Duodenal mucosa (tissue), 2 donors: ENCODE data around the gene HOXA5.

Experiments
- H3K27ac ChIP-seq: one replicate; pipeline ENCODE4 v1.7.0; 2013; ENCODE audit warnings: low read depth, low read length
- H3K27me3 ChIP-seq, 2 donors: one replicate each; pipeline ENCODE4 v1.7.0; 2013; ENCODE audit warnings: low read length in 2 of 2, control low read depth in 1 of 2; ENCODE audit not compliant: insufficient read depth in 2 of 2, control insufficient read depth in 1 of 2
- H3K36me3 ChIP-seq, 2 donors: one replicate each; pipeline ENCODE4 v1.7.0; 2013; ENCODE audit warnings: low read length in 2 of 2, control low read depth in 1 of 2; ENCODE audit not compliant: insufficient read depth in 2 of 2, control insufficient read depth in 1 of 2
- H3K4me1 ChIP-seq, 2 donors: one replicate each; pipeline ENCODE4 v1.7.0; 2013; ENCODE audit warnings: low read length in 2 of 2, control low read depth in 1 of 2; ENCODE audit not compliant: insufficient read depth in 2 of 2, control insufficient read depth in 1 of 2
- H3K4me3 ChIP-seq, 2 donors: one replicate each; pipeline ENCODE4 v1.7.0; 2013; ENCODE audit warnings: low read length in 2 of 2, low read depth in 1 of 2
- H3K9ac ChIP-seq, 2 donors: one replicate each; pipeline ENCODE4 v1.7.0; 2013; ENCODE audit warnings: low read length in 2 of 2, low read depth in 1 of 2
- H3K9me3 ChIP-seq, 2 donors: one replicate each; pipeline ENCODE4 v1.7.0; 2013; ENCODE audit warnings: low read length in 2 of 2, control low read depth in 1 of 2; ENCODE audit not compliant: control insufficient read depth in 1 of 2

HOXA5 gene

DNA sequence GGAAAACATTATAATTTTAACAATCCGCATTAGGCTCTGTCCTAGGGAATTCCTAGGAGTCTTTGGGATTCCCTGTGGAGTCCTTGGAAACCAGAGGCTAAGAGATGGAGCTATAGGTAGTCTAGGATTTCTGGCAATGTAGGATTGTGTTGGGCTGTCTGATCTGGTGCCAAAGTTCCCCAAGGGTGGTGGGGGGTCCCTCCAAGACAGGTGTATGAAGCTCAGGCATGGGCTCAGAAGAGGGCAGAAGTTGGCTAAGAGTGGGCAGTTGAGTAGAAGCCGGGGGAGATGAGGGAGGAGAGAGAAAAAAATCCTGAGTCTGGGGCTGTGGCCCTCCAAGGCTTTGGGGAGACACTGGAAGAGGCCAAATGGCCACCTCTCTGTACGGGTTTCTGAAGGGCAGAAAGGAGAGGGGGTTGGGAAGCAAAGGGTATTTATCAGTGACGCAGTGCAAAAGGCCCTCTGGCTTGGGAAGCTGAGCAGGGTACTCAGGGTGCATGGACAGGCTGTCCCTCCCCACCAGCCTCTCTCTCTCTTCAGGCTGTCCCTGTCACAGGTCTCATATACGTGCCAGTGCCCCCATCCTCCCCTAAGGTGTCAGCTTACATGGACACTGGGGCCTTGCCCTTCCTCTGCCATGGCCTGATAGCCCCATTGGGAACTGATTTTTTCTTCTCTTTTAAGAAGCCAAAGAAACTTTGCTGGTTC, 3.2 kb upstream of the HOXA5 start:
- Histone ChIP-seq H3K9me3 (no peaks in the 10 kb centered on the region), H3K9ac (no peak overlapping the region), H3K36me3 (no peaks in the 10 kb centered on the region), H3K4me1 (peaks cover 22 to 36% of the 10 kb centered on the region in 2 donors), H3K27ac (peak overlapping the region; percentile 37), H3K4me3 (no peak overlapping the region), H3K27me3 (peaks cover 87 to 89% of the 10 kb centered on the region in 2 donors)

DNA sequence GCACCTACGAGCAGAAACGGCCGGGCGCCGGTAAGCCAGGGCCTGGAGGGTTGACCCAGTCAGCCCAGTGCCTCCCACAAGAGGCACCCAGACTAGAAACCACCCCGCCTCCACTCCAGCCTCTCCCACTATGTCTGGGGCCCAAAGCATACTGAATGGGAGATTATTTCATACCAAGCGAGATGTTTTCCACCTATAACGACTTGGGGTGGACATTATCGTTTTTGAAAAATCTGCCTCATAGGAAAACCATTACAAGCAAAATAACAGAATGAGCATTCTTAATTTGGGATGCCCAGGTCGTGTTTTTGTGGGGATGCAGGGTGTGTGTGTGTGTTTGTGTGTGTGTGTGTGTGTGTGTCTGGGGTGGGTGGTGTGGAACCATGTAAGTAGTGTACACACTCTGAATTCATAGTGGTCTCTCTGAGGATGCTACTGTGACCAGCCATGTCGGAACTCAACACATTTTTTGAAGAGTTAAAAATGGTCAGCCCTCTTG, 2.5 kb upstream of the HOXA5 start:
- H3K4me1 ChIP-seq, result peaks cover 15 to 30% of the 10 kb centered on the region in 2 donors
- no peak overlapping the region for H3K27ac ChIP-seq
- no peaks in the 10 kb centered on the region for H3K36me3 ChIP-seq
- H3K27me3 ChIP-seq, result peaks cover 85 to 89% of the 10 kb centered on the region in 2 donors
- H3K4me3 ChIP-seq, result no peak overlapping the region
- no peak overlapping the region for H3K9ac ChIP-seq
- no peaks in the 10 kb centered on the region for H3K9me3 ChIP-seq

DNA sequence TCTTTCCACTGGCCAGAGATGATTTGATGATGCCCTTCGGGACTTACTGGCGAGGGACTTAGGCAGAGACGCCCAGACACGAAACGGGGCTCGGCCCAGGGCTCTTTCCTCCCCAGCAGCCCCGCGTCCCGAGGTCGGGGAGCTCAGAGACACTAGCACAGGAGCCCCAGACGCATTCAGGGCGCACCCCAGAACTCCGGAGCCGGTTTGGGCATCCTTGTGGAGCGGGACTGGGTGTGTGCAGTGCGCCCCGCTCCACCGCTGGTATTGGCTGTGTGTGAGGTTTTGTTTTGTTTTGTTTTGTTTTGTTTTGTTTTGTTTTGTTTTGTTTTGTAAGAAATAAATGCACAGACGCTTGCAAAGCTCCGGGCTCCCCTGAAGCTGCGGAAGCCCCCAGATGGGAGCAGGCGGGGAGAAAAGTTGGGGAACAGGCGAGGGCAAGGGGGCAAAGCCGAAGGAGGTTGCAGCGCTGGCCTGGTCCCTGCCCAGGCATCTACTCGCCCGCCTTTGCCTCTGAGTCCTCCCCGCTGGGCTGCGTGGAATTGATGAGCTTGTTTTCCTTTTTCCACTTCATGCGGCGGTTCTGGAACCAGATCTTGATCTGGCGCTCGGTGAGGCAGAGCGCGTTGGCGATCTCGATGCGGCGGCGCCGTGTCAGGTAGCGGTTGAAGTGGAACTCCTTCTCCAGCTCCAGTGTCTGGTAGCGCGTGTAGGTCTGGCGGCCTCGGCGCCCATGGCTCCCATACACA, 1.9 kb upstream of the HOXA5 start:
- peaks cover 80 to 85% of the 10 kb centered on the region in 2 donors for H3K27me3 ChIP-seq
- H3K9me3 ChIP-seq, result no peaks in the 10 kb centered on the region
- no peaks in the 10 kb centered on the region for H3K36me3 ChIP-seq
- no peak overlapping the region for H3K27ac ChIP-seq
- H3K4me1 ChIP-seq, result peaks cover 12 to 30% of the 10 kb centered on the region in 2 donors
- H3K9ac ChIP-seq, result no peak overlapping the region
- H3K4me3 ChIP-seq, result no peak overlapping the region

DNA sequence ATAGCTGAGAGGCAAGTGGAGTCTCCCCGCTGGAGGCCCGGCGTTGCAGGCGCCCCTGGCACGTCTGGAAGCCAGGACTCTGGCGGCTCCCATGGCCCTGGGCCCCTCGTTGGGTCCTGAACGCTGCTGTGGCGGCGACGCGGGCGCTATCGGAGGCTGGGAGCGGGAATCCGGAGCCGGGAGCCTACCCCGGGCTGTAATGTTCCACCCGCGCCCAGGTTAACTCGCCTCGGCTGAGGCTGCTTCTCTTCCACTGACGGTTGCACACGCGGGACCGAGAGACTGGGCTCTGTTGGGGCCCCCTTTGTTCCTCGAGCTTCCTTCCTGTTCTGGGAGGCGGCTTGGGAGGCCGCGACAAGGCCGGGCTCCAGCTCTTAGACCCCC, 1.3 kb upstream of the HOXA5 start:
- H3K4me3 ChIP-seq, result peak overlapping the region in 1 of 2 donors; percentile 55
- H3K9me3 ChIP-seq, result no peaks in the 10 kb centered on the region
- H3K9ac ChIP-seq, result no peak overlapping the region
- H3K27me3 ChIP-seq, result peaks cover 77 to 79% of the 10 kb centered on the region in 2 donors
- peaks cover 10 to 29% of the 10 kb centered on the region in 2 donors for H3K4me1 ChIP-seq
- H3K36me3 ChIP-seq, result no peaks in the 10 kb centered on the region
- H3K27ac ChIP-seq, result no peak overlapping the region

- Histone ChIP-seq H3K9me3 (no peaks in the 10 kb centered on the region), H3K27ac (no peak overlapping the region), H3K27me3 (peaks cover 73 to 74% of the 10 kb centered on the region in 2 donors), H3K4me3 (peak overlapping the region; percentile 55 to 71), H3K36me3 (no peaks in the 10 kb centered on the region), H3K9ac (no peak overlapping the region), H3K4me1 (peaks cover 10 to 29% of the 10 kb centered on the region in 2 donors)
These were observed 684 bp upstream of the HOXA5 start for GRCh38 chr7:27143950-27144780.

GRCh38 chr7:27142580-27143022, 880 bp downstream of the HOXA5 start:
- Histone ChIP-seq H3K9me3 (no peaks in the 10 kb centered on the region), H3K36me3 (no peaks in the 10 kb centered on the region), H3K27me3 (peaks cover 61 to 62% of the 10 kb centered on the region in 2 donors), H3K4me3 (peak overlapping the region; percentile 71 to 75), H3K4me1 (peaks cover 6 to 20% of the 10 kb centered on the region in 2 donors), H3K27ac (peak overlapping the region; percentile 78), H3K9ac (peak overlapping the region; percentile 70 to 74)

DNA sequence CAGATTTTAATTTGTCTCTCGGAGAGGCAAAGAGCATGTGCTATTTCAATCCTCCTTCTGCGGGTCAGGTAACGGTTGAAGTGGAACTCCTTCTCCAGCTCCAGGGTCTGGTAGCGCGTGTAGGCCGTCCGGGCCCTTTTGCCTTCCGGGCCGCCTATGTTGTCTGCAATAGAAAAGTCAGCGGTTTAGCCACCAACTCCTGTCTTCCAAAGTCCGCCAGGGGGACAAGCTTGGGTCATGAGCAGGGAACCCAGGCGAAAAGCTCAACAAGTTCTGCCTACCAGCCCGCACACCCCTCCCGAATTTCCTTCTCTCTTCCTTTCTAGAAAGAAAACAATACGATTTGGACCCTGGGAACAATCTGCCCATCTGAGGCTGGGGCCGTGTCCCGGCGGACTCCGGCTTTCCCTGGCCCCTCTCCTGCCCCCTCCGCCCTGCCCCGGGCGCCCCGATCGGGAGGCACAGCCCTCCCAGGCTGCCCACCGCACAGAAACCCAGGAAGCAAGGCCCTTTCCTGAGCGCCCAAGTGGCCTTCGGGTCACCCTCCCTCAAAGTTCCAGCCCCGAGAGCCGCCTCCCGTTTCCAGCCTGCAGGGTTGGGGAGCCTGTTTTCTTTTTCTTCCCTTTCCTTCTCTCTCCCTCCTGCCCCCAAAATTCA, 1.4 kb downstream of the HOXA5 start:
- H3K27ac ChIP-seq, result peak overlapping the region; percentile 78
- H3K9ac ChIP-seq, result peak overlapping the region; percentile 70 to 74
- H3K36me3 ChIP-seq, result no peaks in the 10 kb centered on the region
- peaks cover 7 to 16% of the 10 kb centered on the region in 2 donors for H3K4me1 ChIP-seq
- H3K4me3 ChIP-seq, result peak overlapping the region; percentile 71 to 75
- no peaks in the 10 kb centered on the region for H3K9me3 ChIP-seq
- H3K27me3 ChIP-seq, result peaks cover 55 to 59% of the 10 kb centered on the region in 2 donors

- Histone ChIP-seq H3K4me3 (peak overlapping the region; percentile 71 to 75), H3K27me3 (peaks cover 48 to 56% of the 10 kb centered on the region in 2 donors), H3K9me3 (no peaks in the 10 kb centered on the region), H3K9ac (peak overlapping the region; percentile 70 to 74), H3K4me1 (peaks cover 11 to 16% of the 10 kb centered on the region in 2 donors), H3K36me3 (no peaks in the 10 kb centered on the region), H3K27ac (peak overlapping the region; percentile 54)
These were observed 2.2 kb downstream of the HOXA5 start for GRCh38 chr7:27141137-27141922.
